GM12891 (cell line): ENCODE data around the gene FILIP1L.
A peak's percentile ranks its signal among the peaks of the same experiment; 100 is the strongest.

Source experiments
- DNase-seq: peaks from one replicate; pipeline ENCODE4 v3.0.0; 2011; ENCODE audit warnings: low spot score; ENCODE audit not compliant: insufficient read length
- FAIRE-seq: peaks from 2 replicates; lab custom pipeline; 2011; peaks lifted over from hg19 to GRCh38; lab: Jason Lieb, UNC
- PAX5 ChIP-seq: IDR thresholded peaks from 2 replicates; pipeline ENCODE4 v1.6.1; 2011; ENCODE audit warnings: low read length, moderate library complexity, mild to moderate bottlenecking; ENCODE audit not compliant: insufficient read depth, severe bottlenecking
- POLR2A ChIP-seq: IDR thresholded peaks from 2 replicates; pipeline ENCODE4 v1.6.1; 2011; ENCODE audit warnings: low read depth, low read length, control low read depth
- POLR2AphosphoS5 ChIP-seq: IDR thresholded peaks from 2 replicates; pipeline ENCODE4 v1.6.1; 2011; ENCODE audit warnings: low read depth, low read length, control low read depth
- POU2F2 ChIP-seq: IDR thresholded peaks from 2 replicates; pipeline ENCODE4 v1.6.1; 2011; ENCODE audit warnings: low read depth, mild to moderate bottlenecking, control low read depth, low read length, moderate library complexity
- SPI1 ChIP-seq: IDR thresholded peaks from 2 replicates; pipeline ENCODE4 v1.6.1; 2011; ENCODE audit warnings: low read depth, low read length, control low read depth
- TAF1 ChIP-seq: IDR thresholded peaks from 2 replicates; pipeline ENCODE4 v1.6.1; 2011; ENCODE audit warnings: low read depth, low read length, control low read depth

The FILIP1L gene

GRCh38 chr3:100006570-100007271 is 107.6 kb downstream of the FILIP1L start:
- DNase-seq, result no peak
- TF ChIP-seq SPI1 (no peak), POLR2A (no peak), PAX5 (no peak), TAF1 (no peak), POU2F2 (no peak), POLR2AphosphoS5 (no peak)
- FAIRE-seq, result no peak

GRCh38 chr3:100005665-100006393 is 108.5 kb downstream of the FILIP1L start:
- no peak for DNase-seq
- FAIRE-seq, result no peak
- no peak for TF ChIP-seq SPI1
- TF ChIP-seq PAX5, result no peak
- no peak for TF ChIP-seq TAF1
- TF ChIP-seq POLR2AphosphoS5, result no peak
- TF ChIP-seq POU2F2, result no peak
- TF ChIP-seq POLR2A, result no peak

- TF ChIP-seq TAF1 (no peak), POU2F2 (no peak), SPI1 (no peak), POLR2AphosphoS5 (no peak), POLR2A (no peak), PAX5 (no peak)
- no peak for DNase-seq
- peak; percentile 28 for FAIRE-seq
Measured at GRCh38 chr3:100004931-100005330, 109.4 kb downstream of the FILIP1L start.

- FAIRE-seq, result peak; percentile 89
Measured at GRCh38 chr3:100003609-100004503, 110.4 kb downstream of the FILIP1L start.

GRCh38 chr3:100002599-100003350 is 111.5 kb downstream of the FILIP1L start:
- FAIRE-seq (peak; percentile 40), DNase-seq (no peak)
- TF ChIP-seq POU2F2 (no peak), POLR2AphosphoS5 (no peak), PAX5 (no peak), TAF1 (no peak), SPI1 (no peak), POLR2A (no peak)

More at GRCh38 chr3:100003609-100004503, 110.4 kb downstream of the FILIP1L start:
- DNase-seq, result no peak
- TF ChIP-seq TAF1 (no peak), SPI1 (peak; percentile 34), POU2F2 (no peak), PAX5 (no peak), POLR2AphosphoS5 (no peak), POLR2A (no peak)

- no peak for FAIRE-seq
- TF ChIP-seq PAX5 (no peak), POLR2A (no peak), TAF1 (no peak), POU2F2 (no peak), SPI1 (no peak), POLR2AphosphoS5 (no peak)
- no peak for DNase-seq
Measured at GRCh38 chr3:100001526-100002270, 112.6 kb downstream of the FILIP1L start.

- DNase-seq (no peak), FAIRE-seq (no peak)
- TF ChIP-seq PAX5, result no peak
- TF ChIP-seq TAF1, result no peak
- TF ChIP-seq POLR2AphosphoS5, result no peak
- TF ChIP-seq POLR2A, result no peak
- no peak for TF ChIP-seq SPI1
- TF ChIP-seq POU2F2, result no peak
Measured at GRCh38 chr3:100001083-100001482, 113.2 kb downstream of the FILIP1L start.
